ENCODE data around the gene FAM20B. TPM values are rescaled to one million over a fixed set of nuclear protein-coding genes. Genes with fewer than 3 reads are reported as not detected.

FAM20B gene
- total and polyA plus RNA-seq, 2 of the 8 experiments (the other 6 are each of a cell fraction or from before 2014, with no cell fraction given), result 8.3 to 36.6 TPM

GRCh38 chr1:178986204-178986603 lies 39.5 kb upstream of the FAM20B start:
- Histone ChIP-seq H3K4ac (replicated peaks; ENCODE audit: insufficient read length, low read depth, low read length) (no peak overlapping the region), H2BK120ac (replicated peaks; ENCODE audit: low read depth, low read length) (no peak overlapping the region), H4K91ac (replicated peaks; ENCODE audit: insufficient read length, low read length) (no peak overlapping the region), H3K4me3 (ENCODE audit: extremely low read depth in 1 of 4, insufficient read depth in 2 of 4, low read depth in 3 of 4, low read length in 4 of 4) (no peak overlapping the region), H2BK20ac (ENCODE audit: low read length) (no peak overlapping the region), H2BK15ac (ENCODE audit: low read length) (no peak overlapping the region), H3K4me2 (ENCODE audit: insufficient read depth in 1 of 2, low read depth in 2 of 2, low read length in 2 of 2) (no peak overlapping the region), H3K27me3 (replicated peaks in 1 of 4; ENCODE audit: control insufficient read depth in 3 of 4, extremely low read depth in 1 of 4, insufficient read depth in 3 of 4, low read length in 3 of 4) (no peaks in the 10 kb centered on the region), H2BK12ac (ENCODE audit: low read depth, low read length) (no peak overlapping the region), H3K36me3 (ENCODE audit: control insufficient read depth in 2 of 4, insufficient read depth in 4 of 4, low read length in 3 of 4) (no peaks in the 10 kb centered on the region), H3K23ac (ENCODE audit: insufficient read length) (no peak overlapping the region), H3K9ac (replicated peaks in 1 of 4; ENCODE audit: extremely low read depth in 1 of 4, low read depth in 3 of 4, low read length in 3 of 4) (no peak overlapping the region), H2BK5ac (ENCODE audit: low read depth, low read length) (no peak overlapping the region), H3K14ac (ENCODE audit: insufficient read length) (no peak overlapping the region), H3K23me2 (ENCODE audit: low read depth, low read length) (no peaks in the 10 kb centered on the region), H3K56ac (replicated peaks; ENCODE audit: insufficient read length, low read depth, low read length) (no peak overlapping the region), H3K27ac (ENCODE audit: low read depth, low read length) (no peak overlapping the region), H3K79me2 (ENCODE audit: control insufficient read depth in 1 of 2, insufficient read depth in 2 of 2, low read length in 2 of 2) (no peaks in the 10 kb centered on the region), H2AFZ (ENCODE audit: low read length) (no peak overlapping the region), H3K9me3 (ENCODE audit: insufficient read depth in 2 of 2, low read depth in 1 of 2, low read length in 1 of 2) (no peaks in the 10 kb centered on the region), H3K79me1 (ENCODE audit: low read depth, low read length) (no peaks in the 10 kb centered on the region), H4K8ac (ENCODE audit: extremely low read depth, insufficient read depth, low read length) (no peak overlapping the region), H3K18ac (ENCODE audit: extremely low read depth, low read length) (no peak overlapping the region), H4K20me1 (replicated peaks in 1 of 2; ENCODE audit: control insufficient read depth in 1 of 2, insufficient read depth in 2 of 2, low read length in 2 of 2) (no peaks in the 10 kb centered on the region), H3K4me1 (replicated peaks in 1 of 4; ENCODE audit: control insufficient read depth in 3 of 4, insufficient read depth in 4 of 4, low read length in 3 of 4) (no peaks in the 10 kb centered on the region), H2AK5ac (ENCODE audit: low read depth, low read length) (no peak overlapping the region), H4K5ac (ENCODE audit: insufficient read length, low read depth, low read length) (no peak overlapping the region)
- ChIA-PET POLR2A (ENCODE audit: partially characterized antibody) (no interaction called here), CTCF (ENCODE audit: partially characterized antibody) (interaction anchor here (4.6 kb wide), 1 partner anchor 16 kb away, joined by 20 read pairs; no protein-coding TSS in a partner anchor)
- no peak for DNase-seq (ENCODE audit: low read depth in 1 of 2, low spot score in 2 of 2)
- no peak for FAIRE-seq
- 89% methylated on average over 3 of the region's 3 CpGs; no CpG with 5 or more reads in 1 of the 2 experiments for WGBS, 2 experiments (ENCODE audit: extremely low coverage in 1 of 2, insufficient coverage in 1 of 2, insufficient read length in 1 of 2, insufficient replicate concordance in 2 of 2, low coverage in 1 of 2, low lambda C conversion rate in 2 of 2, missing lambda C conversion rate in 1 of 2)
- TF ChIP-seq CEBPB (IDR thresholded peaks at IDR 0.05; ENCODE audit: low read depth, low read length) (no peak), BCL11A (IDR thresholded peaks at IDR 0.05; ENCODE audit: low read depth in 2 of 2, low read length in 2 of 2) (no peak), EGR1 (IDR thresholded peaks at IDR 0.05; ENCODE audit: borderline replicate concordance, low read depth, low read length) (no peak), POLR2A (IDR thresholded peaks at IDR 0.05; ENCODE audit: control extremely low read depth in 1 of 2, low read depth in 2 of 2, low read length in 2 of 2) (no peak), ZNF274 (IDR thresholded peaks at IDR 0.05; ENCODE audit: borderline replicate concordance, extremely low read depth, low read length) (no peak), FOSL1 (IDR thresholded peaks at IDR 0.05; ENCODE audit: insufficient read depth, low read depth, low read length) (no peak), SUZ12 (IDR thresholded peaks at IDR 0.05; ENCODE audit: low read length) (no peak)
